ENCODE measurements around the gene INCENP. TPM values are rescaled to one million over a fixed set of nuclear protein-coding genes. Genes with fewer than 3 reads are reported as not detected.

Gene INCENP
- total RNA-seq, 1 donor: 39.3 TPM

DNA sequence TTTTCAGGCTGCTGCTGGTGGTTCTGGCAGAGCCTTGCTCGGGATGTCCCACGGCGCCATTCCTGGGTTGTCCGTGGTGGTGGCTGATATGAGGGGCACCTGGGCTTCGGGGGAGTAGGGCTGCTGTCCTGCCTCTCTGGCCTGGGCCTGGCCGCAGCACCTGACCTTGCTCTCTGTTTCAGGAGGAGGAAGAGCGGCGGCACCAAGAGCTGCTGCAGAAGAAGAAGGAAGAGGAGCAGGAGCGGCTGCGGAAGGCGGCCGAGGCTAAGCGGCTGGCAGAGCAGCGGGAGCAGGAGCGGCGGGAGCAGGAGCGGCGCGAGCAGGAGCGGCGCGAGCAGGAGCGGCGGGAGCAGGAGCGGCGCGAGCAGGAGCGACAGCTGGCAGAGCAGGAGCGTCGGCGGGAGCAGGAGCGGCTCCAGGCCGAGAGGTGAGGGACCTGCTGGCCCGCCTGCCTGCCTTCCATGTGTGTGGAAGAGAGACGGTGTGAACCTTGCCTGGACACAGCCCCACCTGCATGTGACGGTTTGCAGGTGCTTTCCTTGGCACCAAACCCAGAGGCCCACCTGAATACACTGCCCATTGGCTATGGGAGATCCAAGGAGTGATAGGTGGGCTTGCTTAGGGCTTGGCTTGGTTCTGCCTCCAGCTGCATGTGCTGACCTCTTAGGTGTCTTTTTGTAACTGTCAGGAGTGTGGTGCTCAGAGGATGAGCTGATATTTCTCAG, 22.8 kb downstream of the INCENP start:
- no peak for DNase-seq (ENCODE audit: low read depth)
- H3K4me3 ChIP-seq (ENCODE audit: low read depth, low read length): no peak overlapping the region
- TF ChIP-seq, protein P1, sequence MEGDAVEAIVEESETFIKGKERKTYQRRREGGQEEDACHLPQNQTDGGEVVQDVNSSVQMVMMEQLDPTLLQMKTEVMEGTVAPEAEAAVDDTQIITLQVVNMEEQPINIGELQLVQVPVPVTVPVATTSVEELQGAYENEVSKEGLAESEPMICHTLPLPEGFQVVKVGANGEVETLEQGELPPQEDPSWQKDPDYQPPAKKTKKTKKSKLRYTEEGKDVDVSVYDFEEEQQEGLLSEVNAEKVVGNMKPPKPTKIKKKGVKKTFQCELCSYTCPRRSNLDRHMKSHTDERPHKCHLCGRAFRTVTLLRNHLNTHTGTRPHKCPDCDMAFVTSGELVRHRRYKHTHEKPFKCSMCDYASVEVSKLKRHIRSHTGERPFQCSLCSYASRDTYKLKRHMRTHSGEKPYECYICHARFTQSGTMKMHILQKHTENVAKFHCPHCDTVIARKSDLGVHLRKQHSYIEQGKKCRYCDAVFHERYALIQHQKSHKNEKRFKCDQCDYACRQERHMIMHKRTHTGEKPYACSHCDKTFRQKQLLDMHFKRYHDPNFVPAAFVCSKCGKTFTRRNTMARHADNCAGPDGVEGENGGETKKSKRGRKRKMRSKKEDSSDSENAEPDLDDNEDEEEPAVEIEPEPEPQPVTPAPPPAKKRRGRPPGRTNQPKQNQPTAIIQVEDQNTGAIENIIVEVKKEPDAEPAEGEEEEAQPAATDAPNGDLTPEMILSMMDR (IDR thresholded peaks at IDR 0.05; ENCODE audit: insufficient read depth, low read depth, low read length): no peak

DNA sequence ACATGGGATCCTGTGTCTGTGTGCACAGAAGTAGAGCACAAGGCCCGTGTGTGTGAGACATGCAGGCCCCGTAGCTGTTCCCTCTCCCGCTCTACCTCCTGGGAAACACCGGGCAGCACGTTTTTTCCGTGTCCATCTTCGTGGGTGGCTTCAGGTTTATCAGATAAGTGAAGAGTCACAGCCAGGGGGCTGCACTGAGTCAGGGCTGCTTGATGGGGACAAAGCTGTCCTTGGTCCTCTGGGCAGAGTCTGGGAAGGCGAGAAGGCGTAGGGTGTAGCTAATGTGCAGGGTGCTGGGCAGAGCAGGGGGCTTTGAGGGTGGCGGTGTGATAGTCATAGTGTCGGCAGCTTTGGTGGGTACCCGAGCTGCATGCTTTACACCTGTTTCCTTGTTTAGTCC, 23.7 kb downstream of the INCENP start:
- TF ChIP-seq, protein P1 (IDR thresholded peaks at IDR 0.05; ENCODE audit: insufficient read depth, low read depth, low read length): no peak
- no peak for DNase-seq (ENCODE audit: low read depth)
- H3K4me3 ChIP-seq (ENCODE audit: low read depth, low read length): no peak overlapping the region

DNA sequence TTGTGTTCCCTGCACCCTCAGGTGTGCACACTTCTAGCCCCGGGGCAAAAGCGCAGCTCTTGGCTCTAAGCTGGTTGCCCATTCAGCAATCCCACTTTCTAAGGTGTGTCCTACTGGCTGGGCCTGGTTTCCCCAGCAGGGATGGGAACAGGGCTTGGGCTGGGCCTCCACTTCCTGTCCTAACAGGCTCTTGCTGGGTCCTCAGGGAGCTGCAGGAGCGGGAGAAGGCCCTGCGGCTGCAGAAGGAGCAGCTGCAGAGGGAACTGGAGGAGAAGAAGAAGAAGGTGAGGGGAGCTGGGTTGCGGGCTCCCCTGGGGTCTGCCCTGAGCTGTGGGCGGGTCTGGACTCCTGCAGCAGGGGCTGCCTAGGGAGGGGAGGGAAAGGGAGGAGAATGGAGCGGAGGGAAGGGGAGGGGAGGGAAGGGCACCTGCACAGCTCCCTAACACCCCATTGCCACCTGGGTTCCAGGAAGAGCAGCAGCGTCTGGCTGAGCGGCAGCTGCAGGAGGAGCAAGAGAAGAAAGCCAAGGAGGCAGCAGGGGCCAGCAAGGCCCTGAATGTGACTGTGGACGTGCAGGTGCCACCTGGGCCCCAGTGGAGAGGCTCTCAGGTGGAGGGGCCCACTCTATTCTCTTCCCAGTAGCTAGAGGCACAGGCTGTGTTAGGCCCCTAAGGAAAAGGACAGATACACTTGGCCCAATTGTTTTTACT, 24.6 kb downstream of the INCENP start:
- no peak overlapping the region for H3K4me3 ChIP-seq (ENCODE audit: low read depth, low read length)
- DNase-seq (ENCODE audit: low read depth): no peak
- TF ChIP-seq, protein P1 (IDR thresholded peaks at IDR 0.05; ENCODE audit: insufficient read depth, low read depth, low read length): no peak

DNA sequence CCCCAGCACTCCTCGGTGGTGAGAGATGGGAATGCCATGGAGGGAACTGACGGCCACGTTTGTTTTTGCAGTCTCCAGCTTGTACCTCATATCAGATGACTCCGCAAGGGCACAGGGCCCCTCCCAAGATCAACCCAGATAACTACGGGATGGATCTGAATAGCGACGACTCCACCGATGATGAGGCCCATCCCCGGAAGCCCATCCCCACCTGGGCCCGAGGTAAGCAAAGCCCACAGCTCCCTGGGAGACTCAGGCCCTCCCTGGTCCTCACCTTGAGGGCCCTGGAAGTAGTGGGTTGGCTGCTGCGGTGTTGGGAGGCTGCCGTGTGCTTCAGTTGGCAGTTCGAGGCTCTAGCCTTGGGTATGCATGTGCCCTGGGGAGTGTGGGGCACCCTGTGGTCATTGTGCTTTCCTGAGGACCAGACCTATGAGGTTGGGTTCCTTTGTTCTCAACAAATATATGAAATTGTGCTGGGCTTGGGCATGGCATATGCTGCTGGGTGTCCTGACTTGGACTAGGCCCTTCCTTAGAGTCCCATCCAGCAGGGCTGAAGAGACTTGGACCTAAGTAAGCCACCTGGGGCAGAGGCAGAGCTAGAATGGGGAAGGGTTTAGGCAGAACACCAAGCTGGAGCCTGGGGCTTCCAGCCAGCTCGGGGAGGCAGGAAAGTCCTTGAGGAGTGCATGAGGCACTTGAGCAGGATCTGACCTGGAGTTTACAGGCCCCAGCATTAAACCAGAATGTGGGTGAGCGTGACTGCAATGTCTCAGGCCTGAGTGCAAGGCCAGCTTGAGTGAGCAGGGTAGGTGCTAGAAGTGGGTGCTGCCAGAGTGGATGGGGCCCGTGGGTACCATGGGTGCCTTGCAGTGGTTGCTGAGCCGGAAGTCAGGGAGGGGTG, 26.4 kb downstream of the INCENP start:
- TF ChIP-seq, protein P1 (IDR thresholded peaks at IDR 0.05; ENCODE audit: insufficient read depth, low read depth, low read length): no peak
- DNase-seq (ENCODE audit: low read depth): no peak
- no peak overlapping the region for H3K4me3 ChIP-seq (ENCODE audit: low read depth, low read length)

DNA sequence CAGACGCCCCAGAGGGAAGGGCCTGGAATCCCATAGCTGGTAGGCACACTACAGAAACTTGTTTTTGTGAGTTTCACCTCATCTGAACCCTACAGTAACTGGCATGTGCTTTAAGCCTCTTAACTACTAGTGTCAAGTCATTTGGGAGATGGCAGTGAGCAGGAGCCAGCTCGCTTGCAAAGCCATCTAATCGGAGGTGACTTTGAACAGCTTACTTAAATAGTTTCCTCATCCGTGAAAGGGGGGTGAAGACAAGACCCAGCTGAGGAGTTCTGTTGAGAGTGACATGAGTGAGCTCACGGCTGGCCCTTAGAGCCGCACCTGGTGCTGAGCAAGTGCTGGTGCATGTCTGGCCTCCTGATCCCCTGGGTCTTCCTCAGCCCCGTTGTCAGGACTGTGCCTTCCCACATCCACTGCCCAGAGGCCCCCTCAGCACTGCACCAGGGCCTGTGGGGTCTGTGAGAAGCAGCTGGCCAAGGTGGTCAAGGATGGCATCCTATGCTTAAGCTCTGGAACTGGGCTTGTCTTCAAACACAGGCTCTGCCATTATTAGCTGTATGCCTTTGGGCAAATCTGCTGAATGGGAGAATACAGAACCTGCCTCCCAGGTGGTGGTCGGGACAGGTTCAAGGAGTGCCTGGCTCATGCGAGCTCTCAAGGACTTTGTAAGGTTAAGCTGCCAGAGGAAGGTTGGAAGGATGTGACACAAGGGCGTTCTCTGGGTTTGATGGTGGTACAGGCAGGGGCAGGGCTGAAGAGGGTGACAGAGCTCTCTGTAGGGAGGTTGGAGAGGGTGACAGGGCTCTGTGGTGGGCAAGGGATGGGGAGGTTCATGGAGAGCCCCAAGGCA, 27.3 kb downstream of the INCENP start:
- no peak overlapping the region for H3K4me3 ChIP-seq (ENCODE audit: low read depth, low read length)
- TF ChIP-seq, protein P1 (IDR thresholded peaks at IDR 0.05; ENCODE audit: insufficient read depth, low read depth, low read length): no peak
- no peak for DNase-seq (ENCODE audit: low read depth)

DNA sequence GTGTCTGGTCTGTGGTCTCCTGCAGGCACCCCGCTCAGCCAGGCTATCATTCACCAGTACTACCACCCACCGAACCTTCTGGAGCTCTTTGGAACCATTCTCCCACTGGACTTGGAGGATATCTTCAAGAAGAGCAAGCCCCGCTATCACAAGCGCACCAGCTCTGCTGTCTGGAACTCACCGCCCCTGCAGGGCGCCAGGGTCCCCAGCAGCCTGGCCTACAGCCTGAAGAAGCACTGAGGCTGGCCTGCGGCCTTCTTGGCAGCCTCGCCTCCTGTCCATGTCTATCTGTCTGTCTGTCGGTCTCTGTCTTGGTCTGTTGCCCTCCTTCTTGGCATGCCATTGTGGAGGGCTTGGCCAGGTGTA, 27.9 kb downstream of the INCENP start:
- H3K4me3 ChIP-seq (ENCODE audit: low read depth, low read length): no peak overlapping the region
- no peak for DNase-seq (ENCODE audit: low read depth)
- TF ChIP-seq, protein P1 (IDR thresholded peaks at IDR 0.05; ENCODE audit: insufficient read depth, low read depth, low read length): no peak
